Suprapubic skin (tissue), 4 donors: Measurements from ENCODE around the gene C2.

Experiments used
- POLR2A ChIP-seq, 2 donors: fragments of 450-650 bp; IDR thresholded peaks; one replicate each; pipeline ENCODE4 v1.6.1; 2017; ENCODE audit warnings: antibody characterized with exemption in 2 of 2, mild to moderate bottlenecking in 2 of 2, moderate library complexity in 2 of 2
- POLR2AphosphoS5 ChIP-seq, 3 donors: sonication (generic); formaldehyde crosslinking; IDR thresholded peaks; one replicate each; pipeline ENCODE4 v1.6.1; 2017; ENCODE audit warnings: antibody characterized with exemption in 3 of 3
- TF ChIP-seq, protein P1 (sequence below), 2 donors: fragments of 200-600 bp in 1 of 2; fragments of 450-650 bp in 1 of 2; sonication (generic) in 1 of 2; IDR thresholded peaks; one replicate each; pipeline ENCODE4 v1.5.1; 2016 to 2019; ENCODE audit warnings: antibody characterized with exemption in 2 of 2, mild to moderate bottlenecking in 1 of 2, moderate library complexity in 1 of 2

DNA sequence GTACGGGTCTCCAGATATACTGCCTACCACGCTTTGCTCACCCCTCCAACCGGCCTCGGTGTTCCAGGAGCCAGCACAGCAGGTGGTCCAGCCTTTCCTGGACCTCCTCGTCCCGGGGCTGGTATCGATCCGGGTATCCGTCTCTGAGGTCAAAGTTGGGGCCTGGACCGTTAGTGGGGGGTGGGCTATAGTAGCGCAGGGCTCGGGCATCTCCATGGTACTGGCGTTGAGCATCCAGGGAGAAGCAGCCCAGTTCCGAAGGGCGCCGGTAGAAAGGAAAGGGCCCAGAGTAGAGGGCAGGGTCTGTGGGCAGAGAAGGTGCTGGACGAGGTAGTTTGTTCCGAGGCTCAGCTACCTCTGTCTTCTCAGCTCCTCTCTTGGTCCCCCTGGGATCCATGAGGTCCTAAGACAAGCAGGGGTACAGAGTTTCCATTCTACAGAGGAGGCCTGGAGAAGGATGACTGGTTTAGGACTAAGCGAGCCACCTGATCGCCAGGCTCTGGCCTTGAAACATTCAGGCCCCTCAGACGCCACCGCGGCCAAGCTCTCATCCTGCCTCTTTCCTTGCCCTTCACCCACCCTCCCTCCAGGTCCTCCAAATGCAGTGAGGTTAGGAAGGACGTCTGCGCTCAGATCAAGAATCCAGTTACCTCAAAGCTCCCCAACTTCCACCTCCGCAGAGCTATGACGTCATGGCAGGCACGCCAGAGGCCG, 43.9 kb downstream of the C2 start:
- TF ChIP-seq, protein P1, sequence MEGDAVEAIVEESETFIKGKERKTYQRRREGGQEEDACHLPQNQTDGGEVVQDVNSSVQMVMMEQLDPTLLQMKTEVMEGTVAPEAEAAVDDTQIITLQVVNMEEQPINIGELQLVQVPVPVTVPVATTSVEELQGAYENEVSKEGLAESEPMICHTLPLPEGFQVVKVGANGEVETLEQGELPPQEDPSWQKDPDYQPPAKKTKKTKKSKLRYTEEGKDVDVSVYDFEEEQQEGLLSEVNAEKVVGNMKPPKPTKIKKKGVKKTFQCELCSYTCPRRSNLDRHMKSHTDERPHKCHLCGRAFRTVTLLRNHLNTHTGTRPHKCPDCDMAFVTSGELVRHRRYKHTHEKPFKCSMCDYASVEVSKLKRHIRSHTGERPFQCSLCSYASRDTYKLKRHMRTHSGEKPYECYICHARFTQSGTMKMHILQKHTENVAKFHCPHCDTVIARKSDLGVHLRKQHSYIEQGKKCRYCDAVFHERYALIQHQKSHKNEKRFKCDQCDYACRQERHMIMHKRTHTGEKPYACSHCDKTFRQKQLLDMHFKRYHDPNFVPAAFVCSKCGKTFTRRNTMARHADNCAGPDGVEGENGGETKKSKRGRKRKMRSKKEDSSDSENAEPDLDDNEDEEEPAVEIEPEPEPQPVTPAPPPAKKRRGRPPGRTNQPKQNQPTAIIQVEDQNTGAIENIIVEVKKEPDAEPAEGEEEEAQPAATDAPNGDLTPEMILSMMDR (IDR thresholded peaks at IDR 0.05) = no peak
- peak in 1 of 3 donors; percentile 22 for TF ChIP-seq POLR2AphosphoS5 (IDR thresholded peaks at IDR 0.05)
- TF ChIP-seq POLR2A (IDR thresholded peaks at IDR 0.05) = no peak
